Liver (tissue), 9 donors: ENCODE results near the gene PPFIBP1. TPM values are rescaled to one million over a fixed set of nuclear protein-coding genes. Genes with fewer than 3 reads are reported as not detected.

Source experiments
- DNase-seq: peaks from one replicate; pipeline ENCODE4 v3.0.0-alpha.2; 2017; ENCODE audit warnings: low spot score
- H3K27ac ChIP-seq, 2 donors: one replicate each; pipeline ENCODE4 v1.7.0; 2013; ENCODE audit warnings: inconsistent platforms in 2 of 2, low read length in 2 of 2, control low read depth in 1 of 2, low read depth in 1 of 2, mild to moderate bottlenecking in 1 of 2
- H3K27me3 ChIP-seq, 4 donors: one replicate each; pipeline versions ENCODE4 v1.6.1 to v1.7.0; 2013; ENCODE audit warnings: low read length in 3 of 4, inconsistent platforms in 1 of 4, mild to moderate bottlenecking in 1 of 4, moderate library complexity in 1 of 4; ENCODE audit not compliant: control insufficient read depth in 4 of 4, insufficient read depth in 4 of 4
- H3K36me3 ChIP-seq, 4 donors: one replicate each; pipeline versions ENCODE4 v1.6.1 to v1.7.0; 2013; ENCODE audit warnings: low read length in 3 of 4, mild to moderate bottlenecking in 3 of 4, low read depth in 1 of 4, moderate library complexity in 1 of 4; ENCODE audit not compliant: control insufficient read depth in 4 of 4, insufficient read depth in 3 of 4
- H3K4me1 ChIP-seq, 4 donors: one replicate each; pipeline versions ENCODE4 v1.6.1 to v1.7.0; 2013; ENCODE audit warnings: low read length in 3 of 4, mild to moderate bottlenecking in 3 of 4, moderate library complexity in 1 of 4; ENCODE audit not compliant: control insufficient read depth in 4 of 4, insufficient read depth in 4 of 4
- H3K4me3 ChIP-seq, 3 donors: one replicate each; pipeline versions ENCODE4 v1.6.1 to v1.7.0; 2013; ENCODE audit warnings: low read length in 3 of 3, control low read depth in 1 of 3, low read depth in 1 of 3, mild to moderate bottlenecking in 1 of 3
- H3K9ac ChIP-seq, 2 donors: one replicate each; pipeline ENCODE4 v1.7.0; 2013; ENCODE audit warnings: low read length in 2 of 2, mild to moderate bottlenecking in 2 of 2, moderate library complexity in 2 of 2, control low read depth in 1 of 2, low read depth in 1 of 2
- H3K9me3 ChIP-seq, 4 donors: one replicate each; pipeline versions ENCODE4 v1.6.1 to v1.7.0; 2013; ENCODE audit warnings: low read length in 3 of 4; ENCODE audit not compliant: control insufficient read depth in 4 of 4
- CTCF ChIP-seq: fragments of 150-350 bp; IDR thresholded peaks from 2 replicates; pipeline ENCODE4 v1.5.1; 2017; ENCODE audit warnings: improper control_type of control experiment, low read depth, low read length; ENCODE audit not compliant: missing input control
- EGR1 ChIP-seq, 2 donors: IDR thresholded peaks; 2 replicates each; pipeline ENCODE4 v1.6.1; 2016 to 2018; ENCODE audit warnings: antibody characterized with exemption in 2 of 2, low read depth in 2 of 2
- FOXA1 ChIP-seq: IDR thresholded peaks from 2 replicates; pipeline ENCODE4 v1.6.1; 2016; ENCODE audit warnings: antibody characterized with exemption
- FOXA2 ChIP-seq: IDR thresholded peaks from 2 replicates; pipeline ENCODE4 v1.6.1; 2016; ENCODE audit warnings: antibody characterized with exemption
- GABPA ChIP-seq, 2 donors: IDR thresholded peaks in 1 of 2; conservative IDR thresholded peaks in 1 of 2; 2 replicates each; pipeline ENCODE4 v1.6.1; 2016; ENCODE audit warnings: antibody characterized with exemption in 2 of 2, mild to moderate bottlenecking in 1 of 2, moderate library complexity in 1 of 2
- HNF4A ChIP-seq, 2 donors: conservative IDR thresholded peaks; 2 replicates each; pipeline ENCODE4 v1.6.1; 2016; ENCODE audit warnings: antibody characterized with exemption in 2 of 2, mild to moderate bottlenecking in 2 of 2
- HNF4G ChIP-seq: IDR thresholded peaks from 2 replicates; pipeline ENCODE4 v1.6.1; 2016; ENCODE audit warnings: antibody characterized with exemption
- MAX ChIP-seq: IDR thresholded peaks from 2 replicates; pipeline ENCODE4 v1.6.1; 2016; ENCODE audit warnings: antibody characterized with exemption
- RAD21 ChIP-seq, 2 donors: IDR thresholded peaks; 2 replicates each; pipeline ENCODE4 v1.6.1; 2016; ENCODE audit warnings: antibody characterized with exemption in 2 of 2, mild to moderate bottlenecking in 2 of 2
- REST ChIP-seq: IDR thresholded peaks from 2 replicates; pipeline ENCODE4 v1.6.1; 2016; ENCODE audit warnings: antibody characterized with exemption, mild to moderate bottlenecking
- RXRA ChIP-seq, 2 donors: IDR thresholded peaks; 2 replicates each; pipeline ENCODE4 v1.6.1; 2017 to 2018; ENCODE audit warnings: antibody characterized with exemption in 2 of 2, mild to moderate bottlenecking in 1 of 2
- SP1 ChIP-seq: IDR thresholded peaks from 2 replicates; pipeline ENCODE4 v1.6.1; 2018; ENCODE audit warnings: antibody characterized with exemption, mild to moderate bottlenecking
- TAF1 ChIP-seq: conservative IDR thresholded peaks from 2 replicates; pipeline ENCODE4 v1.6.1; 2016; ENCODE audit warnings: antibody characterized with exemption, mild to moderate bottlenecking
- YY1 ChIP-seq: IDR thresholded peaks from 2 replicates; pipeline ENCODE4 v1.6.1; 2016; ENCODE audit warnings: antibody characterized with exemption, mild to moderate bottlenecking
- ZBTB33 ChIP-seq: IDR thresholded peaks from 2 replicates; pipeline ENCODE4 v1.6.1; 2016; ENCODE audit warnings: antibody characterized with exemption
- WGBS: extraction: QIAGEN DNeasy Blood & Tissue Kit; methylation state at CpG from one replicate; pipeline ENCODE4 v1.1.7; 2013; 5-methylcytosine and 5-hydroxymethylcytosine counted together
- polyA plus RNA-seq, 2 donors: library from polyadenylated mRNA; stranded (reverse) in 1 of 2; unstranded in 1 of 2; fragments of 200-250 nt in 1 of 2; fragments of >200 nt in 1 of 2; fragmentation: Nextera tagmentation in 1 of 2; extraction: Ambion mirVana in 1 of 2; gene quantifications; one replicate each; pipeline versions ENCODE4 v1.2.1 to v1.2.3, GENCODE V29; 2013 to 2015
- total RNA-seq, 2 donors: library from RNA; depleted of rRNA; stranded (reverse); fragments of >200 nt; gene quantifications; one replicate each; pipeline ENCODE4 v1.2.3, GENCODE V29; 2014
- donor health status: healthy.
- donor health status: healthy.
- donor health status: healthy.
- donor health status: healthy.
- donor health status: healthy.

PPFIBP1 gene
- total and polyA plus RNA-seq, 4 donors: 10.5 to 65.8 (median 17.4) TPM

- WGBS: 32% methylated on average over 2 of the region's 2 CpGs
- no peak for DNase-seq
- H3K27ac ChIP-seq: no peak overlapping the region
Observed at GRCh38 chr12:27732281-27732680, 208.3 kb downstream of the PPFIBP1 start.

More at GRCh38 chr12:27732281-27732680, 208.3 kb downstream of the PPFIBP1 start:
- peaks cover 4 to 20% (median 8%) of the 10 kb centered on the region in 4 donors for H3K36me3 ChIP-seq
- no peak overlapping the region for H3K4me3 ChIP-seq
- no peak for TF ChIP-seq FOXA2
- peak; percentile 67 to 83 for TF ChIP-seq RXRA (IDR thresholded peaks at IDR 0.05)
- no peak for TF ChIP-seq MAX
- TF ChIP-seq REST: no peak
- TF ChIP-seq FOXA1: no peak
- TF ChIP-seq TAF1: no peak
- TF ChIP-seq RAD21 (IDR thresholded peaks at IDR 0.05): peak; percentile 57 to 76
- no peak for TF ChIP-seq ZBTB33
- TF ChIP-seq CTCF: peak; percentile 37
- TF ChIP-seq HNF4A (conservative IDR thresholded peaks at IDR 0.05): peak; percentile 73 to 94
- TF ChIP-seq HNF4G: peak; percentile 66
- TF ChIP-seq EGR1 (IDR thresholded peaks at IDR 0.05; ENCODE audit: low read depth in 2 of 2): no peak
- no peak for TF ChIP-seq YY1
- TF ChIP-seq SP1: peak; percentile 39
- no peak for TF ChIP-seq GABPA (IDR thresholded peaks at IDR 0.05 in 1 of 2, conservative IDR thresholded peaks at IDR 0.05 in 1 of 2)
- H3K9me3 ChIP-seq: no peaks in the 10 kb centered on the region
- H3K9ac ChIP-seq: no peak overlapping the region
- H3K4me1 ChIP-seq: peaks cover 0 to 4% (median 0%) of the 10 kb centered on the region in 4 donors
- no peaks in the 10 kb centered on the region for H3K27me3 ChIP-seq
